Neutrophil (primary cell): ENCODE data around the gene ARHGEF7.

Source experiments
- H3K27ac ChIP-seq: fragments of 200-600 bp; sonication (generic); 2 replicates; pipeline ENCODE4 v1.5.1; 2016; ENCODE audit warnings: mild to moderate bottlenecking, moderate library complexity
- H3K27me3 ChIP-seq: fragments of 200-600 bp; sonication (generic); 2 replicates; pipeline ENCODE4 v1.6.0; 2016; ENCODE audit warnings: mild to moderate bottlenecking
- H3K36me3 ChIP-seq: fragments of 200-600 bp; sonication (generic); 2 replicates; pipeline ENCODE4 v1.5.1; 2017
- H3K4me1 ChIP-seq, 2 experiments: fragments of 200-600 bp in 1 of 2; sonication (generic) in 1 of 2; 1 replicate in 1 of 2; 2 replicates in 1 of 2; pipeline versions ENCODE4 v1.5.1 to v1.6.1; 2013 to 2016; ENCODE audit warnings: low read depth in 1 of 2, low read length in 1 of 2, mild to moderate bottlenecking in 1 of 2, moderate library complexity in 1 of 2; ENCODE audit not compliant: control insufficient read depth in 1 of 2, insufficient read depth in 1 of 2
- H3K4me3 ChIP-seq, 2 experiments: fragments of 200-600 bp in 1 of 2; sonication (generic) in 1 of 2; 1 replicate in 1 of 2; 2 replicates in 1 of 2; pipeline ENCODE4 v1.5.1; 2013 to 2016; ENCODE audit warnings: low read depth in 1 of 2, low read length in 1 of 2, mild to moderate bottlenecking in 1 of 2, moderate library complexity in 1 of 2
- H3K9me3 ChIP-seq: fragments of 200-600 bp; sonication (generic); 2 replicates; pipeline ENCODE4 v1.5.1; 2016
- TF ChIP-seq, protein P1 (sequence below): fragments of 200-600 bp; sonication (generic); IDR thresholded peaks from 2 replicates; pipeline ENCODE4 v1.5.1; 2016; ENCODE audit warnings: antibody characterized with exemption

Gene ARHGEF7

DNA sequence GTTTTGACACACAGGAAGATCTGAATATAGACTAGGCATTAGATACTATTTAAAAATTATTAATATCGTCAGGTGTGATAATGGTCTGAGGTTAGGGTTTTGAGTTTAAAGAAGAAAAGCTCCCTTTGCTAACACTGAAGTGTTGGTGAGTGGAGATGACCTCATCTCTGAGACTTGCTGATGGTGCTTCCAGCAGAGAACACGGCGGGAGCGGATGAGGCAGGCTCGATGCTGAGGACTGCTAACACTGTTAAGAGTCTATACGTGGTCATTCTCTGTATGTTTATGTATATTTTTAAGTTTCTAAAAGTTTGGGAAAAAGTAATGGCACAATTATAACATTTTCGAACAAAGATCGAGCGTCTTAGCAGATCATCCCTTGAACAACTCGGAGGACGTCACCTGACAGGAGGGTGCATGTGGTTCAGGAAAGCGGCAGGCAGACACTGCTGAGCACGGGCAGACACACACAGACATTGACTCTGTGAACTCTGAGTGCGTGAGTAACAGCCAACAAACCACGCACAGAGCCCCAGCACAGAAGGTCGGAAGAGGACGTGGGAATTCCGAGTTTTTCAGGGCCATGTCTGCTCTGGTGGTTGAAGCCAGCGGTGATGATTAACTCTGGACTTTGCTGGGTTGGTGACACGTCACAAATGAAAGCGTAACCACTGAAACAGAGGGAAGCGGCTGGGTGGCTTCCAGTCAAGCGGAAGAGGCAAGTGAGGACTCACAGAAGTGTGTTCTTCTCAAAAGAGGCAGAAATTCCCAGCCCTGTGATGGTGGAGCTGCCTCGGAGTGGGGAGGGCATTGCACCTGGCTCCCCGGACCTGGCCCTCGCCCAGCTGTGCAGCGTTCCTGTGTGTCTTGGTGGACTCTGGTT, 113.4 kb downstream of the ARHGEF7 start:
- H3K4me3 ChIP-seq, result no peak overlapping the region
- no peaks in the 10 kb centered on the region for H3K27me3 ChIP-seq
- no peaks in the 10 kb centered on the region for H3K9me3 ChIP-seq
- TF ChIP-seq, protein P1, sequence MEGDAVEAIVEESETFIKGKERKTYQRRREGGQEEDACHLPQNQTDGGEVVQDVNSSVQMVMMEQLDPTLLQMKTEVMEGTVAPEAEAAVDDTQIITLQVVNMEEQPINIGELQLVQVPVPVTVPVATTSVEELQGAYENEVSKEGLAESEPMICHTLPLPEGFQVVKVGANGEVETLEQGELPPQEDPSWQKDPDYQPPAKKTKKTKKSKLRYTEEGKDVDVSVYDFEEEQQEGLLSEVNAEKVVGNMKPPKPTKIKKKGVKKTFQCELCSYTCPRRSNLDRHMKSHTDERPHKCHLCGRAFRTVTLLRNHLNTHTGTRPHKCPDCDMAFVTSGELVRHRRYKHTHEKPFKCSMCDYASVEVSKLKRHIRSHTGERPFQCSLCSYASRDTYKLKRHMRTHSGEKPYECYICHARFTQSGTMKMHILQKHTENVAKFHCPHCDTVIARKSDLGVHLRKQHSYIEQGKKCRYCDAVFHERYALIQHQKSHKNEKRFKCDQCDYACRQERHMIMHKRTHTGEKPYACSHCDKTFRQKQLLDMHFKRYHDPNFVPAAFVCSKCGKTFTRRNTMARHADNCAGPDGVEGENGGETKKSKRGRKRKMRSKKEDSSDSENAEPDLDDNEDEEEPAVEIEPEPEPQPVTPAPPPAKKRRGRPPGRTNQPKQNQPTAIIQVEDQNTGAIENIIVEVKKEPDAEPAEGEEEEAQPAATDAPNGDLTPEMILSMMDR, result no peak
- peaks cover 12% of the 10 kb centered on the region for H3K36me3 ChIP-seq
- H3K4me1 ChIP-seq, result no peaks in the 10 kb centered on the region
- no peak overlapping the region for H3K27ac ChIP-seq

GRCh38 chr13:111230385-111230930, 115.3 kb downstream of the ARHGEF7 start:
- TF ChIP-seq, protein P1, result no peak
- Histone ChIP-seq H3K4me1 (no peaks in the 10 kb centered on the region), H3K27me3 (no peaks in the 10 kb centered on the region), H3K36me3 (peaks cover 16% of the 10 kb centered on the region), H3K9me3 (no peaks in the 10 kb centered on the region), H3K4me3 (no peak overlapping the region), H3K27ac (no peak overlapping the region)

GRCh38 chr13:111232191-111232590, 117.1 kb downstream of the ARHGEF7 start:
- Histone ChIP-seq H3K9me3 (no peaks in the 10 kb centered on the region), H3K36me3 (peaks cover 16% of the 10 kb centered on the region)

GRCh38 chr13:111233080-111233479, 118.0 kb downstream of the ARHGEF7 start:
- Histone ChIP-seq H3K36me3 (peaks cover 13% of the 10 kb centered on the region), H3K27me3 (no peaks in the 10 kb centered on the region), H3K4me1 (no peaks in the 10 kb centered on the region), H3K9me3 (no peaks in the 10 kb centered on the region), H3K4me3 (no peak overlapping the region), H3K27ac (no peak overlapping the region)
- TF ChIP-seq, protein P1, result no peak

More at GRCh38 chr13:111232191-111232590, 117.1 kb downstream of the ARHGEF7 start:
- H3K4me1 ChIP-seq, result no peaks in the 10 kb centered on the region
- H3K27ac ChIP-seq, result no peak overlapping the region
- H3K4me3 ChIP-seq, result no peak overlapping the region
- H3K27me3 ChIP-seq, result no peaks in the 10 kb centered on the region
- TF ChIP-seq, protein P1, result no peak

DNA sequence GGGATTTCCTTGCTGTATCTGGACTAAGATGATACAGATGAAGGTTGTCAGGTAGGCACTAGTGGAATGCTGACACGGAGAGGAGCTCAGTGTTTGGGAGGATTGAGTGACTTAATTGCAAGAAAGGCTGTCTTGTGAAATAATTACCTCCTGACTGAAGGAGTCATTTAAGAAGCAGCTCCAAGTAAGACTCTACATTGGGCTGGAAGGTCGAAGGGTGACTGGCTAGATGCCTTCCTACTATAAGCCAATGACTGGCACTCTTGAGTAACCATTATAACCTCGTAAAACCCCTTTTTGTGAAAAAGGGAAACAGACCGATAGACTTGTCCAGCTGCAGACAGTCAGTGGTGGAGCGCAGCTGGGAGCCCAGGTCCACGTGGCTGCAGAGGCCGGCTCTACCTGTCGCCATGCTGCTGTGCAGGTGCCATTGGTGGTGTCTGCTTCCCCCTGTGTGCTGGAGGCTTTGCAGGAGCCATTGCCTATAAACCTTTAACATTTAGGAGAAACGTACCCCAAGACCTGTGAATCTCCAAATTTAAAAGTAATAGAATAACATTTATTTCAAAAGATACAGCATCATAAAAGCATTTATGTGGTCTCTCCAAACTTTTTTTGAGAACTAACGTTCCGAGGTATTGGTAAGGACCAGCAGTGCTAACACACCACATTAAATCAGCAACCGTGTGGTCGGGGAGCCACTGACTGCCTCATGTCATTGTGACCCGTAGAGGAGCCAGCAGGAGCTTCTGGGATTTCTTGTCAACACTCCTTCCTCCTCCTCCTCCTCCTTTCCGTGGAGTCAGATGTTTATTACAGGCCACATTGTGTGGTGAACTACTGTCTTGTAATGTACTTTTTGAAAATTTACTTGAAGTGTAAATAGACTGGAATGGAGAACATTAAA, 124.9 kb downstream of the ARHGEF7 start:
- TF ChIP-seq, protein P1, result no peak
- Histone ChIP-seq H3K4me3 (no peak overlapping the region), H3K9me3 (no peaks in the 10 kb centered on the region), H3K27ac (no peak overlapping the region), H3K4me1 (no peaks in the 10 kb centered on the region), H3K27me3 (no peaks in the 10 kb centered on the region), H3K36me3 (peaks cover 21% of the 10 kb centered on the region)
